Activated CD4-positive, alpha-beta T cell treated with anti-CD3 and anti-CD28 coated beads, Interleukin-2, amount 50 U/mL, for 24 hours (primary cell): Measurements from ENCODE around the gene ASZ1.

Experiments used
- DNase-seq, 2 donors: peaks; one replicate each; pipeline ENCODE4 v3.0.0-alpha.2; 2020; ENCODE audit warnings: low read depth in 1 of 2, low spot score in 1 of 2

The ASZ1 gene

DNA sequence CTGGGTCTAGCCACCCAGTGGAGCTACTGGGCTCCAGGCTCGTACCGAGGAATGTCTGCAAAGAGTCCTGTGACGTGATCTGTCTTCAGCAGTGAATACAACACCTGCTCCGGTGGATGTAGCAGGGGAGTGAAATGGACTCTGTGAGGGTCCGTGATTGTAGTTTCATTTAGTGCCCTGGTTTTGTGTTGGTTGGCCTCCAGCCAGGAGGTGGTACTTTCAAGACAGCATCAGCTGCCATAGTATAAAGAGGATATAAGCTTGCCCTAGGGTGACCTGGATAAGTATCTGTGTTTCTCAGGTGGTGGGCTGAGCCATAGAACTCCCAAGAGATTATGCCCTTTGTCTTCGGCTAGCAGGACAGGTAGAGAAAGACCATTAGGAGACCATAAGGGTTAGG, 79.8 kb downstream of the ASZ1 start:
- DNase-seq, result no peak

DNA sequence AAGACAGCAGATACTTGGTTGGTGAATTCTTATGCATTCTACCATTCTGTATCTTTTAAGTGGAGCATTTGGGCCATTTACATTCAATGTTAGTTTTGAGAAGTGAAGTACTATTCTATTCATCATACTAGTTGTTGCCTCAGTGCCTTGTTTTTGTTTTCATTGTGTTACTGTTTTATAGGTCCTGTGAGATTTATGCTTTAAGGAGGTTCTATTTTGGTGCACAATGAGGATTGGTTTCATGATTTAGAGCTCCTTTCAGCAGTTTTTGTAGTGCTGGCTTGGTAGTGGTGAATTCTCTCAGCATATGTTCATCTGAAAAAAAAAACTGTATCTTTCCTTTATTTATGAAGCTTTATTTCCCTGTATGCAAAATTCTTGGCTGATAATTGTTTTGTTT, 81.1 kb downstream of the ASZ1 start:
- DNase-seq, result no peak

DNA sequence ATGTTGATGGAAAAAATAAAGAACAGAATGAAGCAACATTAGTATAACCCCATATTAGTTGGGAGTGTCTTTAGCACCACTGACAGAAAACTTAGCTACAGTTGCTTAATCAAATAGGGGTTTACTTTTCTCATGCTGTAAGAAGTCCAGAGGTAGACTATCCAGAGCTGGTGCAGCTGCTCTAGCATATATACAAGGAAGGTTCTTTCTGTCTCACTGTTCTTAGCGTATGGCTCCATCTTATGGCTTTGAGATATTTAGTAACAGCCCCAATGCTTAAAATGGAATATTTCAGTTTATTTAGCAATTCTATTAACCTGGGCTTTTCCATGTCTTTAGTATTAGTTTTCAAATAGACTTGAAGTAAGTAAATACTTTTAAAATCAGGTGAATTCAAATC, 89.3 kb downstream of the ASZ1 start:
- no peak for DNase-seq

DNA sequence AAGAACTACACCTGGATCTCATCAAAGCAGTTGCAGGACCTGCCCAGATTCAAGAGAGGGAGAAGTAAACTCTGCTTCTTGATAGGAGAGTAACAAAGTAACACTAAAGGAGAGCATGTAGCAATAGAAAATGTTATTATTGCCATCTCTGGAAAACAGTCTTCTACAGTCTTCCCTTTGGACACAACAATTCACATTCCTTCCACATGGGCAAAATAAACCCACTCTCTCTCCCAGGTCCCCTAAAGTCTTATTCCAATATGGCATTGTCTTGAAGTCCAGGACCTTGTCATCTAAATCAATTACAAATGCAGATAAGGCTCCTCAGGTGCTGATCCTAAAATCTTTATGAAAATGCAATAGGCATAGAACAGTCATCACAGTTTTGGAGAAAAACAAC, 94.1 kb downstream of the ASZ1 start:
- DNase-seq, result no peak

DNA sequence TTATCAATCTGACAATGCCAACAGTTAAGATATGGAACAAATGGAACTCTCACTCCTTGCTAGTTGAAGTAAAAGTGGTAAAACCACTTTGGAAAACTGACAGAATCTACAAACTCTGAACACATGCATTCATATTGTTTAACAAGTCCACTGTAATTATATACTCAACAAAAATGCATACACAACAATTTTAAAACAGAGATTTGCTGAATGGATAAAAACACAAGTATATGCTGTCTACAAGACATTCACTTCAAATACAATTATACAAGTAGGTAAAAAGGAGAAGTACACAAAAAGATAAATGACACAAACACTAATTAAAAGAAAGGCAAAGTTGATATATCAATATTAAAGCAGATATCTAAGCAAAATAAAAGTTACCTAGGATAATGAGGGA, 95.3 kb downstream of the ASZ1 start:
- DNase-seq, result no peak

DNA sequence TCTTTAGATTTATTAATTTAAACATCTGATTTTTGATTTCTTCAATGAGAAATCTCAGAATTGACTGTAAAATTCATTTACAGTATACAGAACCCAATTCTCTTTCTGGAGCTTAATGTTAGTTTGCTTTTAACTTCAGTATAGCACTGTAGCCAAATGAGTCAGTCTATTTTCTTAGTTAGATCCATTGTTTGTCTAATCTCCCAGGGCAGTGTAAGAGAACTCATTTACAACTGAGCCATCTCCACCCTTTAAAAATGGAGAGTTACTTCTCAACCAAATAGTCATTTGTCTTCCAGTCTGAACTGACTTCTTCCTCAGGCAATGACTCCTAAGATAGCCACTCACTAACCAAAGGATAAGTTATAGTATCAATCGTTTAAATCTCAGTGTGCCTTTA, 101.5 kb downstream of the ASZ1 start:
- DNase-seq, result no peak

DNA sequence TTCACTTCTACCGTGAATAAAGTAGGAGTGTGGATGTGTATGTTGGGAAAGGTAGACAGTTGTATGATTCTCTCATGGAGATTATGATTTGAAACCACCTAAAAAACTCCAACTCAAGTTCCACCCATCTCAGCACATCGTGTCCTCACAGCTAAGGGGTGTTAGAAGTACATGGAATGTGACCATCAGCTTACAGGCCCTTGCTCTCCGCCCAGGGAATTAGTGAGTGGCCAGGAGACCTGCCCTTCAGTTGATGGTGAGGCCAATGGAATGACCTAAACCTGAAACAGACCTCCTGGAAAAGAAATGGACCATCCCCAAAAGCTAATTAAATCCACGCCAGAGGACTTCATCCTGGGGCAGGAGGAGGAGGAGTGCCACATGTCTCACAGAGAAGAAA, 102.3 kb downstream of the ASZ1 start:
- DNase-seq, result no peak

DNA sequence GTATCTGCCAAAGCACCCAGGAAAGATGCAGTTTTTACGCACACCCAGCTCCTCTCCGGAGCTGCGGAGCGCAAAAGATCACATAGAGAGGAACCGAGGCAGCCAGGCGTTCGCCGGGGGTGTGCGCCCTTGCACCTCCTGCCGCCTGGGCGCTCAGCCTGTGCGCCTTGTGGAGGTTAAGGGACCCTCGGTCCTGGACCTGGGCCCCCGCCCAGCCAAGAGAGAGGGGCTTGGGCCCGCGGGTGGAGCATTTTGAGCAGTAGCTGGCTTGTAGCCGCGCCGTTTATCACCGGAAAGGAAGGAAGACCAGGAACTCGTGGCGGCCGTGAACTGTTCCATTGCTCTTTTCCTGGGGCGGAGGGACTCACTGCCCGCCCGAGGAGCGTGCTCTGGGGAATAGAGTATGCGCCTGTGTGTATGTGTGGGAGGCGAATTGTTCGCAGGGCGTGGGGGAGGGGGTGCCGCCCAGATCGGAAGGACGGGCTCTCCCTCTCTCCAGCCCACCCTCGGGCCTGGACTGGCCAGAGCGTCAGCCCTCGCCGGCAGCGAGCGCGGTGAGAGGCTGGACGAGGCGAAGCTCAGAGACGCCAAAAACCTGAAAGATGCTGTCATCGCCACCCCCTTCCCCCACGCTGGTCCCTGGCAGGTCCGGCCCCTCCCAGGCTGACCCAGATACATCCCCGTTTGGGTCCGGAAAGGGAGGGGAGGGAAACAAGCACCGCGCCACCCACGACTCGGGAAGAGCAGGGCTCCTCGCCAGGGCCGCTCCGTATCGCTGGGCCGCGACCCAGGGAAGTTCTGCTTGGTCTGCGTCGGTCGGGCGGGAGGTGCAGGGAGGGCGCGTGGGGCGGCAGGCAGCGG, 103.2 kb downstream of the ASZ1 start:
- no peak for DNase-seq

DNA sequence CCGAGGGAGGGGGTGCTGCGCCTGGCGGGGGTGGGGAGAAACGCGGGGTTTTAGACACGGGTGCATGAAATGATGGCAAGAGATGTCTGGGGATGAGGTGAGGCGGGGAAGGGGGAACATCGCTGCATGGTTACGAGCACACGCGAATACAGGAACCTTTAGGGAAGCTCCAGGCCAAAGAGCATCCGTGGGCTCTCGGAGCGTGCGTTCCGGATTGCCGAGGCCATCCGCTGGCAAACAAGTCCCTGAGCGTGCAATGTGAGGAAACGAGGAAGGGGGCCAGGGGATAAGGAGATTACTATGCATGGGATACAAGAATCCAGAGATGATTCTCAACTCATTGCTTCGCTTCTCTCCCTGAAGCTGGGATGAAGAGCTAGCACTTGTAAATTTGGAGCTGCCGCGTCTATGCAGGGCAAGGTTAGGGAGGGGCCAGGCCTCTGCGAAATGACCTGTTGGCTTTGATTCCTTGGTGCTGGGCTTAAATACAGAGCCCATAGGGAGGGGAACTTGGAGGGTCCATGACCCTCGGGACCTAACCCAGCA, 103.9 kb downstream of the ASZ1 start:
- no peak for DNase-seq

DNA sequence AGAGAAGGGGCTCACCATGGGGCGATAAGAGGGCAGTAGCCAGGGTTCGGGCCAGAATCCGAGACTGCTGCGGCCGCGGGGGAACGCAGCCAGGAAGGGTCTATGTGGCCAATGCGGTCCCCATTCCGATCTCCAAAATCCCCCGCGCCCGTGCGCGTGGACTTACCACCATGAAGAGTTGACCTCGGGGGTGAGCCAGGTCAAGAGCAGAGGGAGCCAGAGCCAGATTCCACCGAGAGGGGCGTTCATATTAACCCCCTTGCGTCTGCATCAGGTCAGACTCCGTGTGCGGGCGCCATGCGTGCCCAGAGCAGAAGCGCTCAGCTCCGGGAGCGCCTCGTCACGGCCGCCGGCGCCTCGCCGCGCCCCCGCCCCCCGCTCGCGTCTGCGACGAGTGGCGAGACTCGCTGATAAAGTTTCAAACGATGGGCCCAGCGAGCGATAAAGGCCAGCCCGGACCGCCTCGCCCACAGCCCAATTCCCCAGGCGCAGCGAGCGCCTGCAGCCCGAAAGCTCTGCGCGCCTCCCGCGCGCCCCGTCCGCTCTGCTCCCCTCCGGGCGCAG, 104.5 kb downstream of the ASZ1 start, which contains the start of gene WNT2:
Gene WNT2 (minus strand): TSS at position 318 of the 564 bp plus-strand sequence. CDS start 69 bp downstream, at position 249.
- DNase-seq, result no peak

DNA sequence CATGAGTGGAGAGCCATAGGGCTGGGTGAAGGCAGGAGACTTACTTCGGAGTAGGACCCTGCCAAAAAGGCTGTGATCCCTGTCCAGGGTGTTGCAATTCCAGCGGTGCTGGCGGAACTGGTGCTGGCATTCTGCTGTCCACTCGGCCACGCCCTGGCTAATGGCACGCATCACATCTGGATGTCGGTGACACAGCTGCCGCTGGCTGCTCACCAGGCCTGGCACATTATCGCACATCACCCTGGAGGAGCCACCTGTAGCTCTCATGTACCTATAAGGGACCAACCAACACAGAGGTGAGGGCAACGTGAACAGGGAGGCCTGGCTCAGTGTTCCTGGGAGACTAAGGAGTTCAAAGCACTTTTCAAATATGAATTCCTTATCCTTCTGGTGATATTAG, 106.8 kb downstream of the ASZ1 start:
- no peak for DNase-seq

DNA sequence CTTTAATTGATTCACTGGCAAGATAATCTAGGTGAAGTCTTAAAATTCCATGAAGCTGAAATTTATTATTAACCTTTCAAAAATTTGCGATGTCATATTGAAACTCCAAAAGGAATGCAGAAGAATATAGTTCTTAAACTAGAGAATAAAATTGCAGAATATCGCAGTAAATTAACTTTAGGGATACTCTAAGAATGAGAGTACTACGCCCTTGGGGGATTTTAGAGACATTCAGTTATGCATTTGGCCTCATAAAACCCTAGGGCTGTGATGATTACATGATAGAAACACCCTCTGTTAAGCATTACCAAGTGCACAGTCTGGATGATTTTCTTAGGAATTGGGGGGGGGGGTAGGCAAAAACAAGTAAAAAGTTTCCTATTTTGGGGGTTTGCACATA, 108.1 kb downstream of the ASZ1 start:
- DNase-seq, result no peak

DNA sequence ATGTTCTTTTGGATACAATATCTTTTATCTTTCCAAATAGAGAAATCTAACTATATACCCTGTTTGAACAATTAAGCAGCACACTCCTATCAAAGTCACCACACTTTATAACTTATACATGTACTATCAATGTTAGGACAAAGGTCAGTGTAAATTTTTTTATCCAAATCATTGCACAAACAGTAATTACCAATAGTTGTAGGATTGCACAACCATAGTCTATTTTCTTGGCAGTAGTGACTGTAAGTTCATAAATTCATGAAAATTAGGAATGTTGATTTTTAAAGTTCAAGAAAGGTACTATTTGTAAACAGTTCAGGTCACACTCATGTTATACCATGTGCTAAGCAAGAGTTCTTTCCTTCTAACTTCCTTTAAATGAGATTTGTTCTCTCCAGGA, 113.7 kb downstream of the ASZ1 start:
- DNase-seq, result no peak
